Adrenal gland (tissue), 5 donors: Measurements from ENCODE around the gene SERGEF.

Source experiments
- CTCF ChIP-seq, 6 experiments: fragments of 450-650 bp in 4 of 6; fragments of 200-600 bp in 2 of 6; sonication (generic) in 1 of 6; IDR thresholded peaks; 1 replicate in 5 of 6; 2 replicates in 1 of 6; pipeline versions ENCODE4 v1.5.1 to v1.8.0; 2016 to 2021; ENCODE audit warnings: antibody characterized with exemption in 6 of 6, mild to moderate bottlenecking in 2 of 6, moderate library complexity in 1 of 6
- POLR2A ChIP-seq, 2 donors: fragments of 450-650 bp; IDR thresholded peaks; one replicate each; pipeline ENCODE4 v1.6.1; 2017; ENCODE audit warnings: antibody characterized with exemption in 2 of 2, mild to moderate bottlenecking in 2 of 2, moderate library complexity in 1 of 2
- donor health status: DM: no; HTN: no; CAD: no.

DNA sequence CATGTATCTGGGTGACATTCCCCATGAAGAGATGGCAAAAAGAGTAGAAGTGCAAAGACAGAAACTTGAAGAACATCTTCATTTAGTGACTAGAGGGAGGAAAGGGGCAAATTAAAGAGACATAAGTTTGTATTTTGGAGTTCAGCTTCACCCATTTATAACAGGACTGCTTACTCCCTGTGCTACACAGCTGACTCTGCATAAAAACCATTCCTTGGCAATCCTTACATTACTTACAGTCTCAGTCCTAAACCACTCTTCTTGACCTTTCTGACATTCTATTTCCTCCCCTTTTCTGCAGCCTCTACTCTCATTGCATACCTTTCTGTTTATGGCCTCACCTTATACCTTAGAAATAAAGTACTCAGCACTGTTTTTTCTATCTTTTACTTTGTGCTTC, 6.8 kb upstream of the SERGEF start:
- TF ChIP-seq CTCF (IDR thresholded peaks at IDR 0.05) (no peak), POLR2A (IDR thresholded peaks at IDR 0.05) (no peak)
